ENCODE data around the gene ADARB2.
"Not testable (repeated sequence)": the region's sequence is repeated elsewhere in the genome, so short reads cannot be mapped to it uniquely, and the experiment has no call there.

ADARB2 gene

GRCh38 chr10:1451362-1451888, 285.9 kb downstream of the ADARB2 start:
- no peak for DNase-seq

GRCh38 chr10:1449572-1450205, 287.6 kb downstream of the ADARB2 start:
- DNase-seq, result no peak

- DNase-seq, result no peak
These were observed 288.3 kb downstream of the ADARB2 start for GRCh38 chr10:1449021-1449420.

GRCh38 chr10:1448252-1448930, 288.9 kb downstream of the ADARB2 start:
- no peak for DNase-seq

- no peak for DNase-seq
These were observed 292.5 kb downstream of the ADARB2 start for GRCh38 chr10:1444826-1445225.

- DNase-seq, result no peak
These were observed 296.4 kb downstream of the ADARB2 start for GRCh38 chr10:1440897-1441296.

- DNase-seq, result no peak
These were observed 302.2 kb downstream of the ADARB2 start for GRCh38 chr10:1434912-1435692.

GRCh38 chr10:1434202-1434601, 303.1 kb downstream of the ADARB2 start:
- no peak for DNase-seq

GRCh38 chr10:1432161-1432560, 305.2 kb downstream of the ADARB2 start:
- DNase-seq, result no peak

GRCh38 chr10:1431229-1431628, 306.1 kb downstream of the ADARB2 start:
- DNase-seq, result no peak

GRCh38 chr10:1427521-1428186, 309.7 kb downstream of the ADARB2 start:
- not testable (repeated sequence) for DNase-seq

GRCh38 chr10:1426786-1427185, 310.5 kb downstream of the ADARB2 start:
- DNase-seq, result no peak

- DNase-seq, result no peak
These were observed 311.4 kb downstream of the ADARB2 start for GRCh38 chr10:1425879-1426278.

- no peak for DNase-seq
These were observed 312.7 kb downstream of the ADARB2 start for GRCh38 chr10:1424648-1425047.

- no peak for DNase-seq
These were observed 313.6 kb downstream of the ADARB2 start for GRCh38 chr10:1423676-1424253.

- DNase-seq, result no peak
These were observed 315.1 kb downstream of the ADARB2 start for GRCh38 chr10:1422275-1422674.

- no peak for DNase-seq
These were observed 316.5 kb downstream of the ADARB2 start for GRCh38 chr10:1420661-1421362.

GRCh38 chr10:1419796-1420610, 317.3 kb downstream of the ADARB2 start:
- DNase-seq, result no peak

GRCh38 chr10:1418031-1418550, 319.2 kb downstream of the ADARB2 start:
- DNase-seq, result no peak

- no peak for DNase-seq
These were observed 319.8 kb downstream of the ADARB2 start for GRCh38 chr10:1417574-1417973.

- no peak for DNase-seq
These were observed 320.8 kb downstream of the ADARB2 start for GRCh38 chr10:1416456-1417037.

All from GF-D8 (cell line).